ENCODE results near the gene JAKMIP2. TPM values are rescaled to one million over a fixed set of nuclear protein-coding genes. Genes with fewer than 3 reads are reported as not detected.

Gene JAKMIP2
- total RNA-seq, 1 experiment from 2014 or later, result not detected

DNA sequence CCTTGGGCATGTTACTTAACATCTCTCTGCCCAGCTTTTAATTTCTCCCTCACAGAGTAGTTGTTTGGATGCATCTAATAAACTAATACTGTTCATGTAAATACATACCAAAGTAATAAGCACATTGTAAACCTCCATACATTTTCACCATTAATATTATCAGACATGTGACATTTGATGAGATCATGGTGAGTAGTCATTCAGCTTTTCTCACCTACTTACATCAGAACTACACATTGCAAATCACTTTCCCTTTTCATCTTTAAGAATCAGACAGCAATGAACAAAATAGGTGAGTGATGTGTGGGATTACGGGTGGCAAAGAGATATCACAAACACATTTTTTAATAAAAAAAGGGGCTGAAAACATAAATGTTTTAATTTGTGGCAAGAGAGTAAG lies 89.3 kb downstream of the JAKMIP2 start:
- Histone ChIP-seq H3K27me3 (ENCODE audit: control insufficient read depth, insufficient read depth, low read length) (no peaks in the 10 kb centered on the region), H3K4me3 (ENCODE audit: low read depth in 2 of 2, low read length in 2 of 2) (no peak overlapping the region), H3K9me3 (ENCODE audit: control insufficient read depth, insufficient read depth, low read depth, low read length) (no peaks in the 10 kb centered on the region), H3K4me1 (ENCODE audit: control insufficient read depth, insufficient read depth, low read length) (no peaks in the 10 kb centered on the region), H3K27ac (ENCODE audit: low read length) (no peak overlapping the region), H3K36me3 (ENCODE audit: control insufficient read depth, insufficient read depth, low read length) (no peaks in the 10 kb centered on the region)
- DNase-seq (ENCODE audit: low read depth, low spot score) (no peak), ATAC-seq (no peak)
- BruUV-seq (replicated peaks), result no TSS peak
- ChIA-PET POLR2A (no interaction called here), CTCF (no interaction called here)
- TF ChIP-seq, protein P1, sequence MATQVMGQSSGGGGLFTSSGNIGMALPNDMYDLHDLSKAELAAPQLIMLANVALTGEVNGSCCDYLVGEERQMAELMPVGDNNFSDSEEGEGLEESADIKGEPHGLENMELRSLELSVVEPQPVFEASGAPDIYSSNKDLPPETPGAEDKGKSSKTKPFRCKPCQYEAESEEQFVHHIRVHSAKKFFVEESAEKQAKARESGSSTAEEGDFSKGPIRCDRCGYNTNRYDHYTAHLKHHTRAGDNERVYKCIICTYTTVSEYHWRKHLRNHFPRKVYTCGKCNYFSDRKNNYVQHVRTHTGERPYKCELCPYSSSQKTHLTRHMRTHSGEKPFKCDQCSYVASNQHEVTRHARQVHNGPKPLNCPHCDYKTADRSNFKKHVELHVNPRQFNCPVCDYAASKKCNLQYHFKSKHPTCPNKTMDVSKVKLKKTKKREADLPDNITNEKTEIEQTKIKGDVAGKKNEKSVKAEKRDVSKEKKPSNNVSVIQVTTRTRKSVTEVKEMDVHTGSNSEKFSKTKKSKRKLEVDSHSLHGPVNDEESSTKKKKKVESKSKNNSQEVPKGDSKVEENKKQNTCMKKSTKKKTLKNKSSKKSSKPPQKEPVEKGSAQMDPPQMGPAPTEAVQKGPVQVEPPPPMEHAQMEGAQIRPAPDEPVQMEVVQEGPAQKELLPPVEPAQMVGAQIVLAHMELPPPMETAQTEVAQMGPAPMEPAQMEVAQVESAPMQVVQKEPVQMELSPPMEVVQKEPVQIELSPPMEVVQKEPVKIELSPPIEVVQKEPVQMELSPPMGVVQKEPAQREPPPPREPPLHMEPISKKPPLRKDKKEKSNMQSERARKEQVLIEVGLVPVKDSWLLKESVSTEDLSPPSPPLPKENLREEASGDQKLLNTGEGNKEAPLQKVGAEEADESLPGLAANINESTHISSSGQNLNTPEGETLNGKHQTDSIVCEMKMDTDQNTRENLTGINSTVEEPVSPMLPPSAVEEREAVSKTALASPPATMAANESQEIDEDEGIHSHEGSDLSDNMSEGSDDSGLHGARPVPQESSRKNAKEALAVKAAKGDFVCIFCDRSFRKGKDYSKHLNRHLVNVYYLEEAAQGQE (IDR thresholded peaks at IDR 0.05; ENCODE audit: insufficient read depth in 1 of 2, low read depth in 2 of 2, low read length in 1 of 2), result no peak
- TF ChIP-seq, protein P2, sequence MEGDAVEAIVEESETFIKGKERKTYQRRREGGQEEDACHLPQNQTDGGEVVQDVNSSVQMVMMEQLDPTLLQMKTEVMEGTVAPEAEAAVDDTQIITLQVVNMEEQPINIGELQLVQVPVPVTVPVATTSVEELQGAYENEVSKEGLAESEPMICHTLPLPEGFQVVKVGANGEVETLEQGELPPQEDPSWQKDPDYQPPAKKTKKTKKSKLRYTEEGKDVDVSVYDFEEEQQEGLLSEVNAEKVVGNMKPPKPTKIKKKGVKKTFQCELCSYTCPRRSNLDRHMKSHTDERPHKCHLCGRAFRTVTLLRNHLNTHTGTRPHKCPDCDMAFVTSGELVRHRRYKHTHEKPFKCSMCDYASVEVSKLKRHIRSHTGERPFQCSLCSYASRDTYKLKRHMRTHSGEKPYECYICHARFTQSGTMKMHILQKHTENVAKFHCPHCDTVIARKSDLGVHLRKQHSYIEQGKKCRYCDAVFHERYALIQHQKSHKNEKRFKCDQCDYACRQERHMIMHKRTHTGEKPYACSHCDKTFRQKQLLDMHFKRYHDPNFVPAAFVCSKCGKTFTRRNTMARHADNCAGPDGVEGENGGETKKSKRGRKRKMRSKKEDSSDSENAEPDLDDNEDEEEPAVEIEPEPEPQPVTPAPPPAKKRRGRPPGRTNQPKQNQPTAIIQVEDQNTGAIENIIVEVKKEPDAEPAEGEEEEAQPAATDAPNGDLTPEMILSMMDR (IDR thresholded peaks at IDR 0.05), result no peak
- TF ChIP-seq SIN3A (IDR thresholded peaks at IDR 0.05; ENCODE audit: borderline replicate concordance, insufficient read depth, low read depth, low read length), result no peak
- no peak for TF ChIP-seq TCF7L2 (IDR thresholded peaks at IDR 0.05; ENCODE audit: low read depth, low read length)
- TF ChIP-seq POLR2AphosphoS5 (IDR thresholded peaks at IDR 0.05; ENCODE audit: low read depth, low read length), result no peak
- in situ Hi-C loops (cut with HindIII; ENCODE audit: low pct_unique_long_range_greater_than_20kb, low sequenced_read_pairs), result no loop called here
- intact Hi-C loops (cut with micrococcal nuclease; ENCODE audit: unreplicated experiment), result no loop called here

DNA sequence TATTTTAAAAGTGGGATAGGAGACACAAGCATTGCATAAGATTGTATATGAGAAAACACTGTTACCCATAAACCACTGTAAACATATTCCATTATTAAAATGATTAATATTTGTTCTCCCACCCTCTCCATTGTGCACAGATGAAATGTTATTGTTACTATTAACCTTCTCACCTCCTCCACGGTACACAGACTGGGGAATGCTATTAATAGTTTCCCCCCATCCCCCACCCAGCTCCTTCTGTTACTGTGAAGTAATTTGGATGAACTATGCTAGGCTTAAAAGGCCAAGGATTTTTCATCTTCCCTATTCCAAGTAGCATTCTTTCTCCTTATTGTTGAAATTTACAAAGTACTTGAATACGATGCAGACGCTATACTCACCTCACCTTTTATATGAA lies 91.4 kb downstream of the JAKMIP2 start:
- in situ Hi-C loops (cut with HindIII; ENCODE audit: low pct_unique_long_range_greater_than_20kb, low sequenced_read_pairs) (no loop called here), intact Hi-C loops (cut with micrococcal nuclease; ENCODE audit: unreplicated experiment) (no loop called here)
- H3K27ac ChIP-seq (ENCODE audit: low read length), result no peak overlapping the region
- H3K36me3 ChIP-seq (ENCODE audit: control insufficient read depth, insufficient read depth, low read length), result no peaks in the 10 kb centered on the region
- no peaks in the 10 kb centered on the region for H3K27me3 ChIP-seq (ENCODE audit: control insufficient read depth, insufficient read depth, low read length)
- H3K4me1 ChIP-seq (ENCODE audit: control insufficient read depth, insufficient read depth, low read length), result no peaks in the 10 kb centered on the region
- ATAC-seq, result no peak
- CTCF ChIA-PET, result no interaction called here
- no peak for DNase-seq (ENCODE audit: low read depth, low spot score)
- no peaks in the 10 kb centered on the region for H3K9me3 ChIP-seq (ENCODE audit: control insufficient read depth, insufficient read depth, low read depth, low read length)
- POLR2A ChIA-PET, result no interaction called here
- no peak for TF ChIP-seq POLR2AphosphoS5 (IDR thresholded peaks at IDR 0.05; ENCODE audit: low read depth, low read length)
- TF ChIP-seq, protein P2 (IDR thresholded peaks at IDR 0.05), result no peak
- TF ChIP-seq TCF7L2 (IDR thresholded peaks at IDR 0.05; ENCODE audit: low read depth, low read length), result no peak
- TF ChIP-seq, protein P1 (IDR thresholded peaks at IDR 0.05; ENCODE audit: insufficient read depth in 1 of 2, low read depth in 2 of 2, low read length in 1 of 2), result no peak
- no peak overlapping the region for H3K4me3 ChIP-seq (ENCODE audit: low read depth in 2 of 2, low read length in 2 of 2)
- BruUV-seq (replicated peaks), result no TSS peak

All from Panc1 (cell line).